Measurements from ENCODE around the gene PRSS27.
"Not testable (repeated sequence)": the region's sequence is repeated elsewhere in the genome, so short reads cannot be mapped to it uniquely, and the experiment has no call there.

Gene PRSS27

DNA sequence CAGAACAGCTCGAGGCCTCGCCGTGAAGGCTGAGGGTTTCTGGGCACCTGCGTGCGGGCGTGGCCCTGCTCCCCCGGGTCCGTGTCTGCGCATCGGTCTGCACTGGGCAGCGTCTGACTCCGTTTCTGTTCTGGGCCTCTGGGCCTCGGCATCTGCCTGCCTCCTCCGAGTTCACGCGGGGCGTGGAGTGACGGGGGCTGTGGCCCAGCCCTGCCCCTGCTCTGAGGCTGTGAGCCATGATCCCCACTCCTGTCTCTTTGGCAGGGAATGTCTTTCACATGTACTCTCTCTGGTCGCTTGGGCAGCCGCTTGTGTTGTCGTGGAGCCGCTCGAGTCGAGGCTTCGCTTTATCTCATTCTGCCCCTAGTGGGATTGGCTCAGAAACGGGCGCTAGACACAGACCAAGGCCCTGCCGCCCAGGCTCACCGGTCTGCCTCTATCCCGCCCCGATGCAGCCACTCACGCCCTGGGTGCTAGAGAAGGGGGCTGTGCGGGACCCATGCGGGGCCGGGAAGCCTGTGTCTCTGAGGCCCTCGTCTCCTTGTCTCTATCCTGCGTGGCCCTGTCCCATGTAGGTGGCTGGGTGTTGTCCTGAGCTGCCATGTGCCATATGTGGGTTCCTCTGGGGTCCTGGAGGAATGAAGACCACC, 23.3 kb downstream of the PRSS27 start:
- DNase-seq (ENCODE audit: low read depth) = not testable (repeated sequence)

GRCh38 chr16:2692948-2693651, 26.9 kb downstream of the PRSS27 start:
- no peak for DNase-seq (ENCODE audit: low read depth)

GRCh38 chr16:2692251-2692947, 27.6 kb downstream of the PRSS27 start:
- no peak for DNase-seq (ENCODE audit: low read depth)

- no peak for DNase-seq (ENCODE audit: low read depth)
Measured at GRCh38 chr16:2691491-2692248, 28.4 kb downstream of the PRSS27 start.

DNA sequence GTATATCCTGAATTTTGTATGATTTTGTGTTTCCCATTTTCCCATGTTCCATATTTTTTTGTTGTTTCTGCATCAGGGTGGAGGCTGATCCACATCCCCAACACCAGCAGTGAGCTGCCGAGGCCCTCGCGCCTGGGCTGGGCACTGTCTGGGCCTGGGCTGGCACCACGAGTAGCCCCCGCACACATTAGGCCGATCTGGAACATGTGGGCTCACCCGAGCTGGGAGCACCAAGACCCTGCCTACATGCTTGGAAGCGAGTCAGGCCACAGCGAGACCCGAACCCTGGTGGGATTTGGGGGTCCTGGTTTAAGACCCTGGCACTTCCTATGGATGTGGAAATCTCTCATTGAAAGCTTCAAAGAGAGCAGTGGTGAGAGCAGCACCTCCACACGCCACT, 29.2 kb downstream of the PRSS27 start:
- DNase-seq (ENCODE audit: low read depth) = no peak

- DNase-seq (ENCODE audit: low read depth) = no peak
Measured at GRCh38 chr16:2689968-2690801, 29.8 kb downstream of the PRSS27 start.

DNA sequence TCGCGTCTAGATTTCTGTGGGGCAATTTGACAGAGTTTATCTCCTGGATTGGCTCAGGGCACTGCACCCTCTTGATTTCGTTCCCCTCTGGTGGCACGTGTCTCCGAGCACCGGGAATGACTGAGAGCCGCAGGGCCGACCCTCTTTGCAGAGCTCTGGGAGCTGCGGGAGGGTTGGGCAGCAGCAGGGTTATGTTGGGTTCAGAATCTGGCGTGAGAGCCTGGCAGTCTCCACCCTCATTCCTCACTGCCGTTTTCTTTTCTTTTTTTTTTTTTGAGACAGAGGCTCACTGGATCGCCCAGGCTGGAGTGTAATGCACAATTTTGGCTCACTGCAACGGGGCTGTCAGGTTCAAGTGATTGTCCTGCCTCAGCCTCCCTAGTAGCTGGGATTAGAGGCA, 30.6 kb downstream of the PRSS27 start:
- DNase-seq (ENCODE audit: low read depth) = not testable (repeated sequence)

DNA sequence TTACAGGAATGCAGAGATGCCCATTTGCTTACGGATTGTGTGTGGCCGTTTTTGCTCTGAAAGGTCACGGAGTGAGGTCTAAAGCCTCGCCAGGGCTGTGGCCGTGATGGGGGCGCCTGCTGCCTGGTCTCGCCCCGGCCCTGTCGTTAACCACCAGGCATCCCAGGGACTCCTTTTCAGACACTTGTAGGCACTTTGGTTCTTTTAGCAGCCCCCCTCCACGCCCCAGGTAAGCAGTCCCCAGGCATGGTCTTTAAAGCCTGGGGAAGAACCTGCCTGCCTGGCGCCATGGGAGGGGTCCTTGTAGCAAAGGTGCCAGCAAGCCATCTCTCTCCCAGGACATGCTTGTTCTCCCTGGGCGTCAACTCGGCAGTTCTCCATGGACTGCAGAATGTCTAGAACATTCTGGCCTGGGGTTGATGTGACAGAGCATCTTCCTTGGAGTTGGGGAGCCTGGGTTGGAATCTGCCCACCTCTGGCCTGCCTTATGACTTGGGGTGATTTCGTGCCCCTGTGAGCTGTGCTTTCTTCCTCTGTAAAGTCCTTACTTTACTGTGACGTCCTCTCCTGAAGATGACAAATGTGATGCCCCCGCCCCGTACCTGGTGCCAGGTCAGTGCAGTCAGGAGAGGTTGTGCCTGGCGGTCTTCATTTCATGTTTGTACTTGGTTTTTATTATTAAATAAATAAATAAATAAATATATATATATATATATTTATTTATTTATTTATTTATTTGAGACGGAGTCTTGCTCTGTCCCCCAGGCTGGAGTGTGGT, 32.3 kb downstream of the PRSS27 start:
- no peak for DNase-seq (ENCODE audit: low read depth)

DNA sequence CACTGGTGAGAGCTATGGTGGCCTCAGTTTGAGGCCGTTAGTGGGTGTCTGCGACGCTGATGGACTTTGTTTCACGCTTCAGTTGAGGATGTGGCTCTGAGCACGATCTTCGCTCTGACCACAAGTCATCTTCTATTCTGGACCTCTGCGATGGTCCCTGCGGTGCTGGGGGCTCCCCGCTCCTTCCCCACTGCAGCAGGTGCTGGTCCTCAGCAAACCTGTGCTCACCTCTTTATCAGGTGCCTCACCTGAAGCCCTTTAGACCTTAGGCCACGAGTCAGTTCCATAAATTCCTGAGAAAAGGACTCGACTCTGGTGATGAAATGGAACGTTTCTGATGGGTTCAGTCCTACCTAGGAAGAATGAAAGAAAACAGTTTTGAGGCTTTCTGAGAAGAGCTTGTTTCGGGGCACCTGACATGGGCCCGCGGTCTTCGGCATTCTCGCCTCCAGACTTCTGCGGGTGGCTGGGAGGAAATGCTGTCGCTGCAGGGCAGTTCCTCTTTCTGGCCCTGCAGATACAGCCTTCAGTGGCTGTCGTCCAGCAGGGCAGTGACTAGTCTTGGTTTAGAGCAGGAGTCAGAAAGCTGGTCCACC, 33.0 kb downstream of the PRSS27 start:
- no peak for DNase-seq (ENCODE audit: low read depth)

DNA sequence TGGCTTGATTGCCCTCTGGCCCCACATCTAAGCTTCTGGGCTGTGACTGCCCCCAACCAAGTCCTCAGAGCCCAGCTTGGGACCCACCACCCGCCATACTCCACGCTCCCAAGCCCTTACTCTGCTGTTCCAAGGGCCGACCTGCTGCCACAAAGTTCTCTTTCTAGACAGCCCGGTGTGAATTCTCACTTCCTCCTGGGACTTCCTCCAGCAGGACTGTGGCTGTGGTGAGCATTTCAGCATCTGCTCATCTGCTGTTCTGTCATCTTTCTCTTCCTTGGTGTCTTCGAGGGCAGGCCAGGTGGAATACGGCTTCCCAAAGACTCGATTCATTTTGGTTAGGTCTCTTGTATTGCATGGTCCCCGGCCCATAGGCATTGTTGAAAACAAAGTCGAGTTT, 33.9 kb downstream of the PRSS27 start:
- DNase-seq (ENCODE audit: low read depth) = not testable (repeated sequence)

GRCh38 chr16:2683041-2683440, 37.0 kb downstream of the PRSS27 start:
- DNase-seq (ENCODE audit: low read depth) = not testable (repeated sequence)

GRCh38 chr16:2682209-2683021, 37.6 kb downstream of the PRSS27 start, which contains the start of gene KCTD5:
TSS of gene KCTD5 (plus strand) at chr16:2682523. CDS start at chr16:2682549, 26 bp downstream.
- peak; percentile 96 for DNase-seq (ENCODE audit: low read depth)

DNA sequence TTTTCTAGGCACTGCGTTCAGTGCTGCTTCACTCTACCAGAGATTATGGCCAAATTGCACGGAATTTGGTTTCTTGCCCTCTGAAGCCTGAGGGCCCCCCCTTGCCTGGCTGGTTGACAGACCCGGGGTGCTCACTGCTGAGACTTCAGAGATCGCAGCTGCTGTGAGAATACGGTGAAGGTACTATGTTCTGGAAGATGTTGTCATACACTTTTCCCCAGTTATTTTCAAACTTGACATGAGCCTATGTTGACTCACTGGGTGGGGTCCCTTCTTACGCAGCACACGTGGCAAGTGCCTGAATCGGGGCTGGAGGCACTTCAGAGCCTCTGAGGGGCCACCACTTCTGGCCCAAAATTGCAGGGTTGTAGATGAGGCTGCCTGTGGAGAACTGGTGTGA, 39.7 kb downstream of the PRSS27 start:
- DNase-seq (ENCODE audit: low read depth) = not testable (repeated sequence)

DNA sequence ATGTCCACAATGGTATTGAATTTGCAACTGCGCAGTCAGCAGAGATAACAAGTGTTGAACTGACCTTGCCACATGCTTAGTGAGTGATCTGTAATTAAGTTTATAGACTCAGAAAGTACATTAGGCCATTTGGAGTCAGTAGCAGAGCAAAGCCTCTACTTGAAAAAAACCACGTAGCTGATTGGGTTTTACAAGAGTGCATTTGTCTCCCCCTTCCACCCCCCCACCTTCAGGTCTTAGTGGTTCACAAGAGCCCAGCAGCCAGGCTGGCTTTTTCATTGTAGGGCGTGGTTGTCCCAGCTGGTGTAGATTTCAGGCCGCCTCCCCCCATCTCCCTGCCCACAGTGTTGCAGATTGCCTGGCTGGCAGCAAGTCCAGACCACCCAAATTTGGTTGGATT, 40.1 kb downstream of the PRSS27 start:
- DNase-seq (ENCODE audit: low read depth) = not testable (repeated sequence)

DNA sequence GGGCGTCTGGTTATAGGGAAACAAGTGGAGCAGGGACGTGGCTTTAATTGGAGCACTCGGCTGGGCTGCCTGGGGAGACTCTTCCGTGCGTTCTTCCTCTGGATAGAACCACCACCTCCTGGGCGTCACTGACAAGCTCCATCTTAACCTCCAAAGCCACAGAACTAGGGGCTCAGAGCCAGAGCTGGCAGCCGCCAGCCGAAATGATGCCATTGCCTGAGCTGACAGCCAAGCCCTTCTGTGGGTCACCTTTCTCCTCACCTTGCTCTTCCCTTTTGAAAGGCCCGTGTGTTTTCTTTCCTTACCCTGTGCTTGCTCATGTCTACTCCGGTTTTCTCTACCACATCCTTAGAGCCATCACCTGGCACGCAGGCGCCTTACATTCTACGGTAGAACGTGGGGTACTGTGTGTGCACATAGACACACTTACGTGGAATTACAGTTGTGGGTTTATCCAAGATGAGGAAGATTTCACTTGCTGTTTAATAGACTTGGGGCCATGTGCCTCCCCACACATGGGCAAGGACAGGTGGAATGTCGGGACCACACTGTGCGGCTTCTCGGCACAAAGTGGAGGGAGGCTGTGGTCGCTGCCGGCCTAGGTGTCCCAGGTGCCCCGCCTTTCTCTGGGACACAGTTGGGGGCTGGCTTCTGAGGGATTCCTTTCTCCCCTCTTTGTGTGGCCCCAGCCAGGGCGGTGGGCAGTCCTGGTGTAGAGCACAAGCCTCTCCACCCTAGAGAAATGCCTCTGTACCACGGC, 41.6 kb downstream of the PRSS27 start:
- DNase-seq (ENCODE audit: low read depth) = not testable (repeated sequence)

DNA sequence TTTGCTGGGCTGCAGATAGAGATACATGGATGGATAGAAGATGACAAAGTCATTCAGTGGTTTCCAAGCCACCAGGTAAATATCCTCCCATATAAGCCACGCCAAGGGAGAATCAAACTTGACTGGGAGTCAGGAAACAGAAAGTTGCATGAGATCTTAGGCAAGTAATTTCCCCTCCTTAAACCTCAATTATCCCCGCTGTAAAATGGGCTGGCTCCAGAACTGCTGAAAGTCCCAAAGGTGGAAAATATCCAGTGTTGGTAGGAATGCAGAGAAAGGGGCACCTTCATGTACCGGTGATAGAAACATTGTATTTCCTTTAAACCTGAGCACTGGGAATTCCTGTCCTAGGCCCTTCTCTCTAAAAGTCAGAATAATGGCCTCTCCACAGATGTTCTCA, 43.1 kb downstream of the PRSS27 start:
- DNase-seq (ENCODE audit: low read depth) = not testable (repeated sequence)

- no peak for DNase-seq (ENCODE audit: low read depth)
Measured at GRCh38 chr16:2675714-2676113, 44.3 kb downstream of the PRSS27 start.

DNA sequence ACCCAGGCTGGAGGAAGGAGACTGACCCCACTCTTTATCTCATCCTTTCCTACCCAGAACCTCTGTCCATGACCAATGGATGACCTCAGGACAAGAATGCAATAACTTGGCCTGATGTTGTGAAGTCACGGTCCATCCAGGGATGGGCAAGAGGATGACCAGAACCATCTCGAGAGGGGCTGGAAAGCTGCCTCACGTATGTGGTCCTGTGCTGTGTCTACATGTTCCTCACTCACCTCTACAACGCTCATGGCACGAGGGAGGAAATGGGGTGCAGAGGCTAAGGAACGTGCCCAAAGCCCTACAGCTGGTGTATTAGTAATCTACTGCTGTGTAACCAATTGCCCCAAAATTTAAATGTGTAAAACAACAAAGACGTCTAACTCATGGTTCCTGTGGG, 45.0 kb downstream of the PRSS27 start:
- DNase-seq (ENCODE audit: low read depth) = no peak

All from activated T-helper 9 cell treated with anti-CD3 and anti-CD28 coated beads, Interleukin-2, amount 50 U/mL, for 16 hours (primary cell).